GM12875 (cell line): ENCODE data around the gene SPAG17.

Experiments
- H3K4me3 ChIP-seq: one replicate; pipeline ENCODE4 v1.5.1; 2011; ENCODE audit warnings: low read depth, low read length, control low read depth
- CTCF ChIP-seq: IDR thresholded peaks from 2 replicates; pipeline ENCODE4 v1.5.1; 2011; ENCODE audit warnings: low read depth, mild to moderate bottlenecking, control low read depth, inconsistent platforms, low read length, moderate library complexity, borderline replicate concordance; ENCODE audit not compliant: insufficient read depth

Gene SPAG17

GRCh38 chr1:118116909-118117308, 68.1 kb downstream of the SPAG17 start:
- TF ChIP-seq CTCF = no peak

DNA sequence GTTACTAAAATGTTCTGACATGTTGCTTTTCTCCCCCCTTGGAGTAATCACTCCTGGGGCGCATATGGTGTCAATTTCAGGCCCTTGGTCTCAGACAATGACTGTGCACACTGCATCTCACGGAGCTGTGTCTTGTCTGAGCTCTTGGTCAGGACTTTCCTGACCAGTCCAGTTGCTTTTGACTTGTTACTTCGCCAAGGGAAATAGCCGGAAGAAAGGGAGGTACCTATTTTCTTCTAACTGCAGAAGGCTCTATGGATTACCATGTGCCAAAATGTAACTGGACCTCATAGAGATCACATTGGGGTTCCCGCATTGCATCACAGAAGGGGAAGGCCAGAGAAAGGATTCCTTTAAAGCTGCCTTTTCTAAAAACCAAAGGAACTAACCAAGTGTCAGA, 68.6 kb downstream of the SPAG17 start:
- TF ChIP-seq CTCF = no peak
- no peak overlapping the region for H3K4me3 ChIP-seq

More at GRCh38 chr1:118116909-118117308, 68.1 kb downstream of the SPAG17 start:
- H3K4me3 ChIP-seq = no peak overlapping the region

DNA sequence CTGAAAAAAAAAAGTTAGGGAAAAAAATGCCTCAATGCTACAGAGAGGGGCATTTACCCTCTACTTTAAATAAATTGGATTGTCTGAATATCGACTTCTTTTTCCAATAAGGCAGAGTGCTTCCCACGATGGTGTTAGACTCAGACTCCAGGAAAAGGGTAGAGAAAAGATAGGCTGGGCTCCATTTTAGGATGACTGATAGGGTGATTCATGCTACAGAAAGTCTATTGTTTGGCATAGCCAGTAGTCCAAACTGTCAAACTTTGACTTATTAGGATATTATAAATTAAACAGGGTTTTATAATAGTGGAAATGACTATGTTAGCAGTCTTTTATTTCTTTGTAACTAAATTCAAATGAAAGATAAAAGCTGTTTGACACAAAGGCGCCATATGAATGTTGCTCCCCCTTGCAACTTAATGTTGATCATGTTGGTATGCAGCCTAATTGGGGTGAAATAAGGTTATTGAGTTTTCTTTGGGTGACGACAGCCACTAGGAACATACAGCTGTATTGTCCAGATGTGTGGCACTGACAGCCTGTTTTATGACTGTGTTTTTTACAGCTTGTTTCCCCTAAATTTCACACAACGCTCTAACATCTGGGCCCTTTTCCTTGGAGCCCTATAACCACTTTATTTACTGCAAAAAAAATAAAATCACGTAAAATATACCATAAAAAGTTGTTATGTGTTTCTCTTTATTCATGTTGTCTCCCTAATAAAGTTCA, 69.3 kb downstream of the SPAG17 start:
- H3K4me3 ChIP-seq = no peak overlapping the region
- no peak for TF ChIP-seq CTCF

- no peak for TF ChIP-seq CTCF
These were observed 71.8 kb downstream of the SPAG17 start for GRCh38 chr1:118113261-118113660.

GRCh38 chr1:118110580-118110979, 74.4 kb downstream of the SPAG17 start:
- H3K4me3 ChIP-seq = no peak overlapping the region
- TF ChIP-seq CTCF = no peak

More at GRCh38 chr1:118113261-118113660, 71.8 kb downstream of the SPAG17 start:
- H3K4me3 ChIP-seq = no peak overlapping the region

- no peak overlapping the region for H3K4me3 ChIP-seq
- no peak for TF ChIP-seq CTCF
These were observed 80.1 kb downstream of the SPAG17 start for GRCh38 chr1:118104951-118105350.

DNA sequence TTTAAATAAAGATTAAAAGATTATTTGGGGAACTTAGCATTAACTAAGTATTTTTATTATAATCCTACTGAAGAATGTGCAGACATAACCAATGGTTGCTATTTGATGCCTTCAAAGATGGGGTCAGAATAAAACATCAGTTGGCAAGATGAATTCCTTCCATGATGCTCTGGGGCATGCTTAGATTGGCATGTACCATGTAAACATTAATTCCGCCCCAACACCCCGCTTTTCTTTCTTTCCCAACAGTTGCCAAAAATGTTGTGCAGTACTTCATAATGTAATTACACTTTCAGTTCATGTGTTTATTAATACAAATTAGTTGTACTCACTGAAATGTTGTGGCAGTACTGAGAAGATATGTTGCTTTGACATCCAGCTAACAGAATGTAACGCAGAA, 82.6 kb downstream of the SPAG17 start:
- no peak overlapping the region for H3K4me3 ChIP-seq
- no peak for TF ChIP-seq CTCF
